Eye (tissue), 1 donor: ENCODE measurements around the gene ERH.
A peak's percentile ranks its signal among the peaks of the same experiment; 100 is the strongest.
"Not testable (repeated sequence)": the region's sequence is repeated elsewhere in the genome, so short reads cannot be mapped to it uniquely, and the experiment has no call there.

Source experiments
- DNase-seq: peaks from one replicate; pipeline ENCODE4 v3.0.0-alpha.2; 2015

Gene ERH

DNA sequence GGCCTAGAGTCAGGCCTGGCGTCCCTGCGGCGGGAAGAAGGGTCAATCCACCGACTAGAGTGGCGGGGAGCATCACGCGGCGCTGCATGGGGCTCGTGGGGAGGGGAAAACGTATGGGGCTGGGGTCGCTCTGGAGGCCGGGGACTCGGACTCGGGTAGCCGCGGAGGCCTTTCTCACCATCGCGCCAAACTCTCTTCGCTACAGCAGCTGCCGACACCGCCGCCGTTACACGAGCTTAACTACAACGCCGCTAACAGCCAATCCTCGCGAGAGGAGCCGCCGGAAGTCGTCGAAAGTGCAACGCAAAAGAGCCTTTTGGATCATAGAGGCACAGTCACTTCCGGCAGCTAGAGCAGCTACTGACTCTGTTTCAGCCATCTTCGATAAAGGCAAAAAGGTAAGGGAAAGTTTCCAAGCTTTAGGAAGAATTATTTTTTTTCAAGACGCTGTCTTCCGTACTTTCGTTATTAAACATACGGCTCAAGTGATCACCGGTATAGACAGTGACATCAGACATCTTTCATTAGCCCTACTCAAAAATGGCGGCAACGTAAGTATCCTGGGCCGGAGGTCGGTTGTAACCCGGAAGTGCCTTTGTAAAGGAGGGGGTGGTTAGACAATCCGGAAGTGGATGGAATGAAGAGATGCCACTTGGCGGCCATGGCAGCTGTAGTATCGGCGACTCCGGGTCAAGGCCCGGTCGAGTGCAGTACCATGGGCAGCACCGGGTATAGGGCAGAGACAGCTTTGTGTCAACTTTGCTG lies at the start of gene ERH, which contains the start of gene SLC39A9:
Gene ERH (minus strand): TSS at position 247 of the 765 bp plus-strand sequence. CDS start 66 bp downstream, at position 181.
Gene SLC39A9 (plus strand): TSS at position 640 of the 765 bp plus-strand sequence. CDS start 678 bp downstream, outside the sequence.
- peak; percentile 99 for DNase-seq

DNA sequence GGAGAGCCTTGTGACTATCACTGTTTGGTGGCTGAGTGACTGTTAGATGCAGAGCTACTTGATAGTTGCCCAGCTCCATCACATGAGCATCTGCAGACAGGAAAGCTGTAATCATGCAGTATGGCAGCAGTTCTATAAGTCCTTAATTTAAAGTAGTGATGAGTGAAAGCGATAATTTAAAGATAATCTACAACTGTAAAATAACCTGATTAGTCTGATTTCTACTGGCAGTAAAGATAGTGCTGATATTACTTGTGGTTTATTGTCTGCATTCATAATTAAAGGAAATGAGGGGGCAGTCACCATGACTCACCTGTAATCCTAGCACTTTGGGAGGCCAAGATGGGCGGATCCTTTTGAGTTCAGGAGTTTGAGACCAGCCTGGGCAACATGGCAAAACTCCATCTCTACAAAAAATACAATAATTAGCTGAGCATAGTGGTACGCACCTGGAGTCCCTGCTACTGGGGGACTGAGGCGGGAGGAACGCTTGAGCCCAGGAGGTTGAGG lies 45.3 kb upstream of the ERH start:
- no peak for DNase-seq

DNA sequence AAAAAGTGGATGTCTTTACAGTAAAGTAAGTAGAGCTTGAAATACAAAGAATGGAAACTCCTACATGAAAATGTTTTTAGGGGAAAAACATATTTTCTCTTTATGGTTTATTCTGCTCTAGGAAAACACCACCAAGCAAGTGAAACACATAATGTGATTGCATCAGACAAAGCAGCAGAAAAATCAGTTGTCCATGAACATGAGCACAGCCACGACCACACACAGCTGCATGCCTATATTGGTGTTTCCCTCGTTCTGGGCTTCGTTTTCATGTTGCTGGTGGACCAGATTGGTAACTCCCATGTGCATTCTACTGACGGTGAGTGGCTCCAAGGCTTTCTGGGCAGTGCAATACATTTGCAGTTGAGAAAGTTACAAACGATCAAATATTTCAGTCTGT lies 43.8 kb upstream of the ERH start:
- no peak for DNase-seq

DNA sequence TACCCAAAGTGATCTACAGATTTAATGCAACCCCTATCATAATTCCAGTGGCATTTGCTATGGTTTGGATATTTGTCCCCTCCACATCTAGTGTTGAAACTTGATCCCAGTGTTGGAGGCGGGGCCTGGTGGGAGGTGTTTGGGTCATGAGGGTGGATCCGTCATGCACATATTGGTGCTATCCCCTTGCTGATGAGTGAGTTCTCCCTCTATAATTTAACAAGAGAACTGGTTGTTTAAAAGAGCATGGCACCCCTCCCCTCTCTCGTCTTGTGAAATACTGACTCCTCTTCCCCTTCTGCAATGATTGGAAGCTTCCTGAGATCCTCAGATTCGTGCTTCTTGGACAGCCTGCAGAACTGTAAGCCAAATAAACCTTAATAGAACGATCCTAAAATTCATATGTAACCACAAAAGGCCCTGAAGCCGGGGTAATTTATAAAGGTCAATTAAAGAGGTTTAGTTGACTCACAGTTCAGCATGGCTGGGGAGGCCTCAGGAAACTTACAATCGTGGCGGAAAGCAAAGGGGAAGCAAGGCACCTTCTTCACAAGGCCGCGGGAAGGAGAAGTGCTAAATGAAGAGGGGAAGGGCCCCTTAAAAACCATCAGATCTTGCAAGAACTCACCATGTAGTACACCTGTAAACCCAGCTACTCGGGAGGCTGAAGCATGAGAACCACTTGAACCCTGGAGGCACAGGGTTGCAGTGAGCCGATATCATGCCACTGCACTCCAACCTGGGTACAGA lies 41.6 kb upstream of the ERH start:
- no peak for DNase-seq

DNA sequence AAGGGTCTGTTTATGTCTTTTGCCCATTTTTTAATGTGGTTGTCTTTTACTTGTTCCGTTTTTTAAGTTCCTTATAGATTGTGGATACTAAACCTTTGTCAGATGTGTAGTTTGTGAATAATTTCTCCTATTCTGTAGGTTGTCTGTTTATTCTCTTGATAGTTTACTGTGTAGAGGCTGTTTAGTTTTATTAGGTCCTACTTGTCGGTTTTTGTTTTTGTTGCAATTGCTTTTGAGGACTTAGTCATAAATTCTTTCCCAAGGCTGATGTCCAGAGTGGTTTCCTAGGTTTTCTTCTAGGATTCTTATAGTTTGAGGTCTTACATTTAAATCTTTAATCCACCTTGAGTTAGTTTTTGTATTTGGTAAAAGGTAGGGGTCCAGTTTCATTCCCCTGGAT lies 34.3 kb upstream of the ERH start:
- DNase-seq, result no peak

DNA sequence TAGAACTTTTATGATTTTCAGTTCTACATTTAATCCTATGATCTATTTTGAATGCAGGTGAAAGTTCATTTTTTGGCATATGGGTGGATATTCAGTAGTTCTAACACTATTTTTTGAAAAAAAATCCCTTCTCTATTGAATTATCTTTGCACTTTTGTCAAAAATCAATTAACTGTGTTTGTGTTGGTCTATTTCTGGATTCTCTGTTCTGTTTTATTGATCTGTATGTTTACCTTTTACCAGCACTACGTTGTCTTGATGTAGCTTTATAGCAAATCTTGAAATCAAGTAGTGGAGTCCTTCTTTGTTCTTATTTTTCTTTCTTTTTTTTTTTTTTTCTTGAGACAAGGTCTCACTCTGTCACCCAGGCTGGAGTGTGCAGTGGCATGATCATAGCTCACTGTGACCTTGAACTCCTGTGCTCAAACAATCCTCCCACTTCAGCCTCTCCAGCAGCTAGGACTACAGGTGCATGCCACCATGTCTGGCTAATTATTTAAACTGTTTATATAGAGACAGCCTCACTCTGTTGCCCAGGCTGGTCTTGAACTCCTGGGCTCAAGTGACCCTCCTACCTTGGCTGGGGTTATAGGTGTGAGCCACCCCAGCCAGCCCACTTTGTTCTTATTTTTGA lies 32.3 kb upstream of the ERH start:
- no peak for DNase-seq

DNA sequence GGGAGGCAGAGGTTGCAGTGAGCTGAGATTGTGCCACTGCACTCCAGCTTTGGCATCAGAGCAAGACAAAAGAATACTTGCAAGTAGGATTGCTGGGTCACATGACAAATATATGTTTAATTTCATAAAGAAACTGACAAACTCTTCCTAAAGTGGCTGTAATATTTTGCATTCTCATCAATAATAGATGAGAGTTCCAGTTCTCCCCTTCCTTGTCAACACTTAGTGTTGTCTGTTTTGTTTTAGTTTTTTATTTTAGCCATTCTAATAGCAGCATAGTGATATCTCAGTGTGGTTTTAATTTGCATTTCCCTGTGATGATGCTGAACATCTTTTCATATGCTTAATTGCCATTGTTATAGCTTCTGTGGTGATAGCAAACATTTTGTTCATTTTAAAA lies 31.5 kb upstream of the ERH start:
- DNase-seq, result no peak

DNA sequence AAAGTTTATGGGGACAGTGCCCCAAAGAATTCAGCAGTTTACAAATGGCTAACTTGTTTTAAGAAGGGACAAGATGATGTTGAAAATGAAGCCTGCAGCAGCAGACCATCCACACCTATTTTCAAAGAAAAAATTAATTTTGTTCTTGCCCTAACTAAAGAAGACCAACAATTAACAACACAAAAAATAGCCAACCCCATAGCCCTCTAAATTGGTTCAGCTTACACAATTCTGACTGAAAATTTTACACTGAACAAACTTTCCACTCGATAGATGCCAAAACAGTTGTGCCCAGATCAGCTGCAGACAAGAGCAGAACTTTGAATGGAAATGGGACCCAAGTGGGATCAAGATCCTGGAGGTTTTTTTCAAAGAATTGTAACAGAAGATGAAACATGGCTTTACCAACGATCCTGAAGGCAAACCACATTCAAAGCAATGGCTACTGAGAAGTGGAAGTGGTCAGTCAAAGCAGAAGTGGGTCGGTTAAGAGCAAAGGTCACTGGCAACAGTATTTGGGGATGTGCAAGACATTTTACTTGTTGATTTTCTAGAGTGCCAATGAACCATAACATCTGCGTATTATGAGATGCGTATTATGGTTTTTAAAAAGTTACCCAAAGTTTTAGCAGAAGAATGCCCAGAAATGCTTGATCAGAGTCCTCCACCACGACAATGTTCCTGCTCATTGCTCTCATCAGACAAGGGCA lies 30.3 kb upstream of the ERH start:
- no peak for DNase-seq

DNA sequence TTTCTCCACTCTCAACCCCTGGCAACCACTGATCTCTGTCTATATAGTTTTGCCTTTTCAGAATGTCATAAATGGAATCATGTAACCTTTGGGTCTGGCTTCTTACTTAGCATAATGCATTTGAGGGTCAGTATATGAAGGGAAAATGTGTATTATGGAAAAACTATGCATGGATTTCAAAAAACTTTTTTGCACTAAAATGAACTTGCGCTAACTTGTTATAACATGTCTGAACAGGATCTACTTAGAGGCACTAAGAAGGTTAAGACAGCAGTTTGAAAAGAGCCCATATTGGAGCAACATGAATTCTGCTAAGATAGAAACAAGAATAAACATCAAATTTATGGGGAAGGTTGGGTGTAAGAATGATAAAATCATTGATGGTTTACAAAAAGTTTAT lies 29.5 kb upstream of the ERH start:
- no peak for DNase-seq

DNA sequence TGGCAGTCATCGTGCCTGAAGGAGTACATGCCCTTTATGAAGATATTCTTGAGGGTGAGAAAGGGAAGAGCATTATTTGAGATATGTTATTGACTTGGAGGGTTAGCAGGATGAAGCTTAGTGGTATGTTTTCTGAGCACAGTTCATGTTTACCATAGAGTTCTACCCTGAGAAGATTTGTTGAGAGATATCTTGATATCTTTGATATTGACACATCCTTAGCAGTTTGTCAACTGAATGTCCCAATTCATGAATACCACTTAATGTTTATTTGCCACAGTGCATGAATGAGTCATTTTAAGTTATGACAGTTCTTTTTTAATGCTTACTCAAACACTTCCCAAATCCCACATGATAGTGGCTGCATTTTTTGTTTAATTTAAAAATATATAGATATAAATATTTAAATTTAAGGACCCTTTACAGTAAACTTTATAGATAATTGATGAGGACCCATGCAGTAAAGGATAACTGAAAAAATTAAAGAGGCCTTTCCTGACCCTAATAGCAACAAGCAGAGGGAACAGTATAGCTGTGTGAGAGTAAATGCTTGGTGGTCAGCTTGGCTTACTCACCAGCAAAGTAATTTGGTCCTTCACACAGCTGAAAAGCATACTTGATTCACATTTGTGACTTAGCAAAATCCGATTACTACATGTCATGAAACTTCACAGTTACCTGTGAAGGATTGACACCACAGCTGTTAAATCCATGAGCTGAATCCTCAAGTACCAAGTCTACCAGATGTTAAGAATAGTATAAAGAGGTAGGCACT lies 26.2 kb upstream of the ERH start:
- no peak for DNase-seq

DNA sequence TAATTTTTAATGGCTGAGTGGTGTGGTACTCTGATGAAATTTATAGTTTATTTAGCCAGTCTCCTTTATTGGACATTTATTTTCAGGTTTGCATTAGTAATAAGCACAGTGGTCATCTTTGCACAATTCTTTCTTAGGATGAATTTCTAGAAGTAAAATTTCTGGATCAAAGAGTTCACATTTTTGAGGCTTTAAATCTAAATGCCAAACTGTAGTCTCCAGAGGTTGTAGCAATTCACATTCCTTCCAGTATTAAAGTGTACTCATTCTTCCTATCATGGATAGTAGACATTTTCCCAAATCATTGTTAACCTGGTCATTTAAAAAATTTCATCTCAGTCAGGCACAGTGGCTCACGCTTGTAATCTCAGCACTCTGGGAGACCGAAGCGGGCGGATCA lies 25.2 kb upstream of the ERH start:
- DNase-seq, result no peak

DNA sequence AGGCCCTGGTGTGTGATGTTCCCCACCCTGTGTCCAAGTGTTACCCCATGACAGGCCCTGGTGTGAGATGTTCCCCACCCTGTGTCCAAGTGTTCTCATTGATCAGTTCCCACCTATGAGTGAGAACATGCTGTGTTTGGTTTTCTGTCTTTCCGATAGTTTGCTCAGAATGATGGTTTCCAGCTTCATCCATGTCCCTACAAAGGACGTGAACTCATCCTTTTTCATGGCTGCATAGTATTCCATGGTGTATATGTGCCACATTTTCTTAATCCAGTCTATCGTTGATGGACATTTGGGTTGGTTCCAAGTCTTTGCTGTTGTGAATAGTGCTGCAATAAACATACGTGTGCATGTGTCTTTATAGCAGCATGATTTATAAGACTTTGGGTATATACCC lies 18.0 kb upstream of the ERH start:
- not testable (repeated sequence) for DNase-seq

DNA sequence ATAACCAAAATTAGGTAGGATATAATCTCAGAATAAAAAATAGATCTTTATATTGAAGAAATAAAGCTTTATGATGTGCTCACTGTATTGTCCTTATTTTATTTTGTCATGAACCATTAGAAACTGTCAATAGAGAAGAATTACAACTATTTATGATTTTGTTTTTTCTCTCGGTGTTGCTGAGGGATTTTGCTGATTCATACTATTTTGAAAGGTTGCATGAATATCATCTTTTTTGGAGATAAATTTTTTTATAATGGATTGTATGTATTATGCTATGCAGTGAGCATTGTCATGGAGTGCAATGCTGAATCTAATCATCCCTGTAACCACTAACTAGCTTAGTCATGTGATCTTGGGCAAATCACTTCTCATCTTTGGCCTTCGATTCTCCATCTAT lies 15.4 kb upstream of the ERH start:
- DNase-seq, result no peak

DNA sequence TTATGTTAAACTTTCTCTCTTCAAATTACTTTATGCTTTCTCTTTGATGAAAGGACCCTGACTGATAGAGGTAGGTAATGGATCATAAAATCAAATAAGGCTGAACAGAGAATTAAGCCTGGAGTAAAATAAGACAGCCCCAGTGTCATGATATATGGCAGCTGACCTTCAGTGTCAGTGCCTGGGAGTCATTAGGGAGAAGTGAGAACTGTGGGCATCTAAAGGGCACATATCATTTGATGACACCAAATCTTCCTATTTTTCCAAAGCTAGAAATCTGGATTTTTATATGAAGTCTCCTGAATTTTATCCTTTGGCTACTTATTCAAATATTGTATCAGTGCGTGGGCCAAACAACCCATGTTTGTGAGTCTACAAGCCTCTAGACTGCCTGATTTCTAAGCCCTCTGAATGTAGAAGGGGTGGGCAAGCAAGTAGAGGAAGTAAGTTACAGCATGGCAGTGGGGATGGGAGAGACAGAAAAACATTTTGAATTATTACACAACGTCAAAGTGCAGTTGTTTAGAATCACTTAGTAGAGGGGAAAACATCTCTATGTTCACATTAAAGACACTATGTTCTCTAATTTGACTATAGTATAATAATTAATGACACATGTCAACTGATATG lies 10.3 kb upstream of the ERH start:
- no peak for DNase-seq

DNA sequence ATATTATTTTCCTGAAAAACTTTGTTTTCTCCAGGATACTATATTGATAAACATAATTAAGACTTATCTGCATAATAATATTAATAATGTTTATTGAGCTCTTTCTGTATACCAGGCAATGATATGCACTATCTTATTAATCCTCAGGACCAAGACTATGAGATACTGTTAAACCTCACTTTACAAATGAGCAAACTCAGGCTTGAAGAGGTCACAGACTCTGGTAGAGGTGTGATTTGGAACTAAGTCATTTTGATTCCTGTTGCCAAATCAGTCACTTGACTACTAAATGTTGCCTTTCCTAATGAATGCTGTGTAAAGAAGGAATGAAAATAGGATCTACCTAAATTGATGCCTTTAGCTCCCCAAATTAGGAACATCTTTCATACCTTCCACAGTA lies 7.7 kb upstream of the ERH start:
- no peak for DNase-seq

DNA sequence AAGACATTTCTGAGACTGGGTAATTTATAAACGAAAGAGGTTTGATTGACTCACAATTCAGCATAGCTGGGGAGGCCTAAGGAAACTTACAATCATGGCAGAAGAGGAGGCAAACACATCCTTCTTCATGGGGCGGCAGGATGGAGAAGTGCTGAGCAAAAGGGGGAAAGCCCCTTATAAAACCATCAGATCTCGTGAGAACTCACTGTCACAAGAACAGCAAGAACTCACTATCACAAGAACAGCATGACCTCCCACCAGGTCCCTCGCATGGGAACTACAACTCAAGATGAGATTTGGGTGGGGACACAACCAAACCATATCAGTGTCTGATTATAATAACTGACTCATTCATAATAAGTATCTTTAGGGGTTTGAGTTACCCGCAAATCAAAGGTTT lies 6.8 kb upstream of the ERH start:
- DNase-seq, result no peak

DNA sequence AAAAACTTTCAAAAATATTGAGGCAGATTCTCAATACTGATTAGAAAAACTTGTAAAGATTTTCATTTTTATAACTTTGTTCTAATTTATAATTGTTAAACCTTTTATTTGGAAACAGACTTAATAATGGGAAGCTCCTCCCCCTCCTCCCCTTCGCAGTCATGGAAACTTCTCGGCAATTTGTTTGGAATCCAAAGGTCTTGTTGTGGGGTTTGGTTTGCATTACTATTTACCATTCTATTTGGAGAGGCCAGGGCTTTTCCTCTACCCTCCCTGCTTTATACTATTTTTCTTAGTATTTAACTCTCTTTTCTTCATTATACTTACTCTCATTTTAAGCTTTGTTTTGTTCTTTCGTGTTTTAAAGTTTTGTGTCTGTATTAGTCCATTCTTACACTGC lies 6.4 kb upstream of the ERH start:
- DNase-seq, result no peak

DNA sequence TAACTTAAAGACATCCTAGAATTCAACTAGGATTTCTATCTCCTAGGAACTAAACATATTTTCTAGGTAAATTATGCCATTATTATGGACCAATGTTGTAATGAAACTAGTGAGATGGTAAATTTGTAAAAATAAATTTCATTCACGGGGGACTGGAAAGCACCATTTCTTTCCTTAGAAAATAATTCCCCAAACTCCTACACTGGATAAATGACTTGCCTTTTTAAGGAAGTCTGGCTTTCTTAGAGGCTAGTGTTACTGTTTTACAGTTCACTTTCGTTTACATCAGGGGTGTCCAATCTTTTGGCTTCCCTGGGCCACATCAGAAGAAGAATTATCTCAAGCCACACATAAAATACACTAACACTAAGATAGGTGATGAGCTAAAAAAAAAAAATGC lies 3.7 kb upstream of the ERH start:
- DNase-seq, result no peak

DNA sequence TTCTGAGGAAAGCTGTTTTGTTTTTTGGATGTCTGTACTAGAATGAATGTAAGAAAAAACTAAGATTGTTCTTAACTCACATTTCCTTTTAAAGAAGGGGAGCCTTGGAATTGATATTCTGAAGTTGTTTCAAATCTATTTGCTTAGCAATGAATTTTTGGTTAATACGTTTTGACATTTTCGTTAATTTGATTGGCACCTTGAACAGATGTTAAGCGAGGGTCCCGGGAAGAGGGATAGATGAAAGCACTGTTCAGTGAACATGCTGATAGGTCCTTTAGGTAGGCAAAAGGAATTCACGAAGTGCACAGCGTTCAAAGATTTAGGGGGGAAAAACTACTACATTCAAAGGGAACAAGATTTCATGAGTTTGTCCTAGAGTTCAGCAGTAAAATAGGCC lies 2.1 kb upstream of the ERH start:
- DNase-seq, result no peak

DNA sequence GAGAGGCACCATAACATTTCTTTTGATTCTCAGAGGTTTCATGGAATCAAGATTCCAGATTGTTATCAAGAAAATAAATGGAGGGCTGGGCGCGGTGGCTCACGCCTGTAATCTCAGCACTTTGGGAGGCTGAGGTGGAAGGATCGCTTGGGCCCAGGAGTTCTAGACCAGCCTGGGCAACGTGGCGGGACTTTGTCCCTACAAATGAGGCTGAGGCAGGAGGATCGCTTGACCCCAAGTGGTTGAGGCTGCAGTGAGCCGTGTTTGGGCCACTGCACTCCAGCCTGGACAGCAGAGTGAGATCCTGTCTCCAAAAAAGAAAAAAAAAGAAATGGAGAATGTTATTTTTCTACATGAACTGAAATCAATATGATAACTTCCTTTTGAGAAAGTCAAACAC lies 1.7 kb upstream of the ERH start:
- no peak for DNase-seq

DNA sequence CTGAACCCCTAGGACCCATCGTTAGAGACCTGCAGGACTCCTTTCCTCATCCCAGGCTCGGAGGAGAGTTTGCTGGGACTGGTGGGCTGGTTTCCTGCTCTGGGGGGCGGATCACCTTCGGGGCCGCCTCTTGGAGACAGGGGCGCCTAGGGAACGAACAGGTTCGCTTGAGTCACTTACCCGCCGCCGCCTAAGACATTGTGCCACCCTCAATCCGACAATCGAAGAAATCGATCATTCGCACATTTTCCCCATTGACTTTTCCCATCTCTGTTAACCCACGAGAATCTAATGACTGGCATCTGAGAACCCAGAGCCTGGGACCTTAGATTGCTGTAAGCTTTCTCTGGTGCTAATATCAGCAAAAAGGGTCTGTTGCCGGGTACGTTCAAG lies 715 bp upstream of the ERH start:
- no peak for DNase-seq

DNA sequence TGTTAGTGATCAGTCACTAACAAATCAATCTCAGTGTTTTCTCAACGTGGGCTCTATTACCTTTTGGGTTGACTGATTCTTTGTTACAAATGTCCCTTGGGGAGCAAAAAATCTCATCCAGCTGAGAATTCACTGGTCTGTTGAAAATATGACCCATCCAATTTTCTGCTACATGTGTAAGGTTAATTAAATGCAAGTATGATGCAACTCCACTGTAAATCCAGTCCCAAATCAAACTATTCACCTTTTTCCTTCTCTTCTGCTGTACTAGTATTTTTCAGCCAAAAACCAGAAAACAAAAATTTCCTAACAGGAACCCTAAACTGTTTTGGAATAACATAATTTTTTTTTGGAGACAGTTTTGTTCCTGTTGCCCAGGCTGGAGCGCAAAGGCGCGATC lies 2.2 kb downstream of the ERH start:
- DNase-seq, result no peak
